Neutrophil (primary cell): ENCODE results near the gene GAREM2.

Experiments
- H3K27ac ChIP-seq: fragments of 200-600 bp; sonication (generic); 2 replicates; pipeline ENCODE4 v1.5.1; 2016; ENCODE audit warnings: mild to moderate bottlenecking, moderate library complexity
- H3K27me3 ChIP-seq: fragments of 200-600 bp; sonication (generic); 2 replicates; pipeline ENCODE4 v1.6.0; 2016; ENCODE audit warnings: mild to moderate bottlenecking
- H3K36me3 ChIP-seq: fragments of 200-600 bp; sonication (generic); 2 replicates; pipeline ENCODE4 v1.5.1; 2017
- H3K4me1 ChIP-seq, 2 experiments: fragments of 200-600 bp in 1 of 2; sonication (generic) in 1 of 2; 1 replicate in 1 of 2; 2 replicates in 1 of 2; pipeline versions ENCODE4 v1.5.1 to v1.6.1; 2013 to 2016; ENCODE audit warnings: low read depth in 1 of 2, low read length in 1 of 2, mild to moderate bottlenecking in 1 of 2, moderate library complexity in 1 of 2; ENCODE audit not compliant: control insufficient read depth in 1 of 2, insufficient read depth in 1 of 2
- H3K4me3 ChIP-seq, 2 experiments: fragments of 200-600 bp in 1 of 2; sonication (generic) in 1 of 2; 1 replicate in 1 of 2; 2 replicates in 1 of 2; pipeline ENCODE4 v1.5.1; 2013 to 2016; ENCODE audit warnings: low read depth in 1 of 2, low read length in 1 of 2, mild to moderate bottlenecking in 1 of 2, moderate library complexity in 1 of 2
- H3K9me3 ChIP-seq: fragments of 200-600 bp; sonication (generic); 2 replicates; pipeline ENCODE4 v1.5.1; 2016
- TF ChIP-seq, protein P1 (sequence below): fragments of 200-600 bp; sonication (generic); IDR thresholded peaks from 2 replicates; pipeline ENCODE4 v1.5.1; 2016; ENCODE audit warnings: antibody characterized with exemption

GAREM2 gene

GRCh38 chr2:26136451-26136850 is 36.4 kb upstream of the GAREM2 start:
- Histone ChIP-seq H3K4me3 (no peak overlapping the region), H3K27me3 (no peaks in the 10 kb centered on the region), H3K4me1 (no peaks in the 10 kb centered on the region), H3K9me3 (no peaks in the 10 kb centered on the region), H3K27ac (peak overlapping the region; percentile 17), H3K36me3 (peaks cover 50% of the 10 kb centered on the region)
- TF ChIP-seq, protein P1, sequence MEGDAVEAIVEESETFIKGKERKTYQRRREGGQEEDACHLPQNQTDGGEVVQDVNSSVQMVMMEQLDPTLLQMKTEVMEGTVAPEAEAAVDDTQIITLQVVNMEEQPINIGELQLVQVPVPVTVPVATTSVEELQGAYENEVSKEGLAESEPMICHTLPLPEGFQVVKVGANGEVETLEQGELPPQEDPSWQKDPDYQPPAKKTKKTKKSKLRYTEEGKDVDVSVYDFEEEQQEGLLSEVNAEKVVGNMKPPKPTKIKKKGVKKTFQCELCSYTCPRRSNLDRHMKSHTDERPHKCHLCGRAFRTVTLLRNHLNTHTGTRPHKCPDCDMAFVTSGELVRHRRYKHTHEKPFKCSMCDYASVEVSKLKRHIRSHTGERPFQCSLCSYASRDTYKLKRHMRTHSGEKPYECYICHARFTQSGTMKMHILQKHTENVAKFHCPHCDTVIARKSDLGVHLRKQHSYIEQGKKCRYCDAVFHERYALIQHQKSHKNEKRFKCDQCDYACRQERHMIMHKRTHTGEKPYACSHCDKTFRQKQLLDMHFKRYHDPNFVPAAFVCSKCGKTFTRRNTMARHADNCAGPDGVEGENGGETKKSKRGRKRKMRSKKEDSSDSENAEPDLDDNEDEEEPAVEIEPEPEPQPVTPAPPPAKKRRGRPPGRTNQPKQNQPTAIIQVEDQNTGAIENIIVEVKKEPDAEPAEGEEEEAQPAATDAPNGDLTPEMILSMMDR = no peak

DNA sequence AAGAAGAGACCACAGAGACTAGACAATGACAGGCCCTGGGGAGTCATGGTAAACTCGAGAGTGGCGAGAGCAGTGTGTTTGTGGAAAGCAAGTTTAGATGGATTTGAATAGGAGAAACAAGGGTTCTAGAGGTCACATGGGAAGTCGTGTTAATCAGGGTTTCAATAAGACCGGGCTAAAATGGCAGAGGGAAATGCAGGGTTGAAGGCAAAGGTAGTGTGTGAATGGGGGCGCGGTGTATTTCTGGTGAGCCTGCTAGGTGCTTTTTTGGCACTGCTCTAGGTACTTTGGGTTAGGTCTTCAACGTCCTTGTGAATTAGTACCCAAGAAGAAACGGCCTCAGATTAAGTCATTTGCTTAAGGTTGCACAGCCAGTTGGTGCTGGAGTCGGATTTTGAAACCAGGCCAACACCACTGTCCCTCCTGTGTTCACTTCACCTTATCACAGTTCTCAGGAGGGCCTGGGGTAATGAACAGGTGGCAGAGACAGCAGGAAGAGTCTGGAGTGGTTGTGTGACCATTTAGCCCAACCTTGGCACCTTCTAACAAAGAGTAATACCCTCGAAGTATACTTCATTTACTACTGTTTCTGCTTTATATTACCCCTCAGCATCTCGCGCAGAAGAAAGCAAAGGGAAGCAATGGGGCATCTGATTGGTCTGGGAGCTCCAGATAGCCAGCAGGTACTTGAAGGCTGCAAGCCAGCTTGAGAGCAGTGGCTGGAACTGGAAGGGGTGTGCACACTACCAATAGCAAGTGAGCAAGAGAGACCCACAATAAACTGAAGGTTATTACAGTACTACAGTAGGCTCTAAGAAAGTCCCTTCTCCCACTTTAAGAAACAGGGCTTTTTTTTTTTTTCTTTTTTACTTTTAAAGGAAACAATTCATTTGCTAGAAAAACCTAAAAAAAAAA is 33.4 kb upstream of the GAREM2 start:
- Histone ChIP-seq H3K4me1 (peaks cover 9 to 10% of the 10 kb centered on the region in 2 experiments), H3K27ac (no peak overlapping the region), H3K27me3 (no peaks in the 10 kb centered on the region), H3K9me3 (no peaks in the 10 kb centered on the region), H3K36me3 (peaks cover 36% of the 10 kb centered on the region), H3K4me3 (no peak overlapping the region)
- TF ChIP-seq, protein P1 = no peak

DNA sequence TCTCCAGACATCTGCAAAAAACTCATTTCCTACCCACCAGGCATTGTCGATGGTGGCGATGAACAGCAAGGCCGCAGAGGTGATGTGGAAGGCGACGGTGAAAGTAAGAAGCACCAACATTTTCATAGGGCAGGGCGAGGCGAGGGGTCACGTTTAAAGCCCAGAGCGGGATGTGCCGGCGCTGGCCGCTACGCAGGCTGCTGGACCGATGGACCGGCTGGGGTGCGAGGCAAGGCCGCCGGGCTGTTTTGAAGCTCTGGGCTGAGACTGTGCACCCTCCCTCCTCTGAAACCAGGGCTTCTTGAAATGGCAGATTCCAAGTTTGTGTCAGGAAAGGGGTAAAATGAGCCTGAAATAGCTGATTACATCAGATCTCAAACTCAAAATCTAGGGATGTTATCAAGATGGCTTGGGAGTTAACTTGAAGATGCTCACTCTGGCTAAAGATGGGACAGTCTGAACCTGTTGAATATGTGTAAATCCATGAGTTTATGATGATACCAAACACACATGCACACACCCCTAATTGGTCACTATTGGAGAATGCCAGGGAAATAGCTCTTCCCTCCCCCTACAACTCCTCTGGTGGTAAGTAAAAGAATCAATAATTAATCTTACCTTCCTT is 31.6 kb upstream of the GAREM2 start:
- TF ChIP-seq, protein P1 = no peak
- Histone ChIP-seq H3K36me3 (peaks cover 19% of the 10 kb centered on the region), H3K9me3 (no peaks in the 10 kb centered on the region), H3K4me1 (peaks cover 9 to 15% of the 10 kb centered on the region in 2 experiments), H3K4me3 (no peak overlapping the region), H3K27me3 (no peaks in the 10 kb centered on the region), H3K27ac (no peak overlapping the region)

DNA sequence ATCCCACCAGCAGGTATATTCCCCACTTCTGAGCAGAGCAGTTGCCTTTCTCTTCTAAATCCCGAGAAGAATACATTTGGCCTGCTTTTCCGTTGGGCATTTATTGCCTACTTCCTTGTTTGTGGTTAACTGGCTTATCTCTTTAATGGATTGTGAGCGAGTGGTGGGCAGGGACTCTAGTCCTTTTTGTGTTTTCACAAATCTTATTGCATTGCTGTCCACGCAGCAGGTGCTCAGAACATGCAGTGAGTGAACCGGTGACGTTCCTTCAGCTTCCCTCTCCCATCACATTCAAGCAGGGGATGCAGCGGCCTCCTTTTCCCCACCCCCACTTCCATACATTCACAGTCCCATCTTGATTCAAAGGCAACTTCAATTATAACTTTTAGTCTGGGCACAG is 28.9 kb upstream of the GAREM2 start:
- Histone ChIP-seq H3K4me1 (peaks cover 9 to 15% of the 10 kb centered on the region in 2 experiments), H3K36me3 (peaks cover 4% of the 10 kb centered on the region), H3K27me3 (peaks cover 7% of the 10 kb centered on the region), H3K4me3 (no peak overlapping the region), H3K9me3 (no peaks in the 10 kb centered on the region), H3K27ac (peak overlapping the region; percentile 20)
- TF ChIP-seq, protein P1 = no peak

DNA sequence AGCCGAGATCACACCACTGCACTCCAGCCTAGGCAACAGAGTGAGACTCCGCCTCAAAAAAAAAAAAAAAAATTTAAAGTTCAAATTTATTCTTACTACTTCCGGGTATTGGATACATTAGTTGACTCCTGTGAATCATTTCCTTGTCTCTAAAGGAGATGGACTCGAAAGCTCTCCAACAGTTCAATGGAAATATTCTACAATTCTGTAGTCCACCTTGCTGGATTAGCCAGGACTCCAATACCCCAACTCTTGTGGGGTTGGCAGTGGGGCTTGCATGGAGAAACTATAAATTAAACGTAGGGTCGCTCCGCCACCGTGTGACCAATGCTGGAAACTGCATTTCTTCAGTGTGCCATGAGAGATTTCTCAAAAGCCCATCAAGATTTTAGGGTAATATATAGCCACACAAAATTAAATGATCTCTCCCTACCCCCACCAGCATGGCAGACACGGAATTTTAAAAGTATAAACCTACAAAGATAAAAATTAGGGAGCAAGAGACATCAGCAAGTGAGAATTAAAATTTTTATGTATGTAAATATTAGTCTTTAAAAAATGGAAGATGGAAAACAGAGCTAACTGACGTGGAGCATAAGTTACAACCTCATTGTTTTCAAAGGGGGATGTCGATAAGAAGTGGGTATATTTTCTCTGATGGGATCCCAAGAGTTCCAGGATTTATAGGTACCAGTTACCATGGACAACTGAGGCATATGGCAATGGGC is 27.8 kb upstream of the GAREM2 start:
- H3K4me3 ChIP-seq = no peak overlapping the region
- peaks cover 4% of the 10 kb centered on the region for H3K36me3 ChIP-seq
- peaks cover 9 to 15% of the 10 kb centered on the region in 2 experiments for H3K4me1 ChIP-seq
- H3K27ac ChIP-seq = no peak overlapping the region
- TF ChIP-seq, protein P1 = peak; percentile 79
- peaks cover 16% of the 10 kb centered on the region for H3K27me3 ChIP-seq
- no peaks in the 10 kb centered on the region for H3K9me3 ChIP-seq
